Activated naive CD8-positive, alpha-beta T cell treated with anti-CD3 and anti-CD28 coated beads, Interleukin-2, amount 50 U/mL, for 16 hours (primary cell): ENCODE data around the gene ATP5ME.
A peak's percentile ranks its signal among the peaks of the same experiment; 100 is the strongest.
"Not testable (repeated sequence)": the region's sequence is repeated elsewhere in the genome, so short reads cannot be mapped to it uniquely, and the experiment has no call there.

Source experiments
- DNase-seq: peaks from one replicate; pipeline ENCODE4 v3.0.0-alpha.2; 2020; ENCODE audit warnings: low read depth, low spot score

Gene ATP5ME, protein sequence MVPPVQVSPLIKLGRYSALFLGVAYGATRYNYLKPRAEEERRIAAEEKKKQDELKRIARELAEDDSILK

DNA sequence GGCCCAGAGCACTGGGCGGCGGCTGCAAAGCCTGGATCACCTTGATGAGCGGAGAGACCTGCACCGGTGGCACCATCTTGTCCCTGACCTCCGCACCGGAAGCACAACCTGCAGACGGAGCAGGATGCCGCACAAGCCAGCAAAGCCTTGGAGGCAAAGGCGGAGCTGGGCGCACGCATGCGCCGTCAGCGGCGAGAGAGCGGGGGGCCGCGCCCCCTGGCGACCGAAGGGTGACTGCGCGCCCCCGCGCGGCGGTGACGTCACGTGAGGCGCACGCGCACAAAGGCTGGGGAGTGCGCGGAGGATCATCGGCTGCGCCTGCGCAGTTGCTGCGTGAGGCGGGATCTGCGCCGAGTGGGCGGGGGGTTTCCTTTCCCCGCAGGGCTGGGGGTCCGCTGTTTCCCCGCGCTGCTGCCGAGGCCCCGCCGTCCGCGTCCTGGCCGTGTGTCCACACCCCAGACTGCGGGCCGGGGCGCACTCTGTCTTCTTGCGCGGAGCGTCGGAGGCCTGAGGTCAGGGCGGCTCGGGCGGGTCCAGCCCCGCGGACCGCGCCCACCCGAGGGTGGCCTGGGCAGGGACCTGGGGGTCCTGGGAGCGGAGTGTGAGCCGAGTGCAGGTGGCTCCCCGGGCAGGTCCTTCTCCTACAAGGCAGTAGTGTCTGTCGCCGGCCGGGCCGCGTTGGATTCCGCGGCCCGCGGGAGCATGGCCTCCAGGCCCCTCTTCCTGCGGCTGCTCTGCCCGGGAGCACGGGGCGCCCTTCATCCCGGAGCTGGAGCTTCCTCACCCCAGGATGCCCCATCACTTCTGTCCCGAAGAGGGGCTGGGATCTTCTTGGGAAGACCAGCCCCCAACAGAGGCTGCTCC, at the start of gene ATP5ME, which contains the start of gene MYL5:
TSS of gene ATP5ME (minus strand) at position 105 of the 864 bp plus-strand sequence. CDS start at position 76, 29 bp downstream.
TSS of gene MYL5 (plus strand) at position 371 of the 864 bp plus-strand sequence. CDS start 3,485 bp downstream, outside the sequence.
- peak; percentile 93 for DNase-seq

DNA sequence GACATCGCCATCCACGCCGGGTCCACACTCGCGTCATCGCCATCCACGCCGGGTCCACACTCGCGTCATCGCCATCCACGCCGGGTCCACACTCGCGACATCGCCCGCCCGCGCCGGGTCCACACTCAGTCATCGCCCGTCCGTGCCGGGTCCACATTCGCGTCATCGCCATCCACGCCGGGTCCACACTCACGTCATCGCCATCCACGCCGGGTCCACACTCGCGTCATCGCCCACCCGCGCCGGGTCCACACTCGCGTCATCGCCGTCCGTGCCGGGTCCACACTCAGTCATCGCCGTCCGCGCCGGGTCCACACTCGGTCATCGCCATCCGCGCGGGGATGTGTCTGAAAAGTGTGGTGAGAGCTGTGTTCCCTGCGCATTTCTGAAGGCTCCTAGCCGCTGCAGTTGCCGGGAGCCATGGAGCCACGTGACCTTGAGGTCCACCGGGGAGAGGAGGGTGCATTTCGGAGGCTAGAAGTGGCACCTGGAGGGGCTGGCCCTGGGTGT, 48.8 kb upstream of the ATP5ME start:
- no peak for DNase-seq

DNA sequence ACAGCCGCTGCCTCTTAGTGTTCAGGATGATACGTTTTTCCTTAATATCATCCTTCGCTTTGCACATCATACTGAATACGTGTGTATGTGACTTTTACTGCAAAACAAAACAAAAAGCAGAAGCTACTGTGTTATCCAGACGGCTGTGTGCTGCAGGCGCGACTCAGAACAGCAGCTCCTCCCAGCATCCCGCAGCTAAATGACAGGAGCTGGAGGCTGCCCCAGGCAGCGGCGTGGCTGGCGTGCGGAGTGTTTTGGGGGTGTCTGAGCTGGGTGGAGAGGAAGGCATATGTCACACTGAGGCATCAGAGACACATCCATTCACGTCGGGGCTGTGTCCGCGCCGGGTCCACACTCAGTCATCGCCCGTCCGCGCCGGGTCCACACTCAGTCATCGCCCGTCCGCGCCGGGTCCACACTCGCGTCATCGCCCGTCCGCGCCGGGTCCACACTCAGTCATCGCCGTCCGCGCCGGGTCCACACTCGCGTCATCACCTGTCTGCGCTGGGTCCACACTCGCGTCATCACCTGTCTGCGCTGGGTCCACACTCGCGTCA, 48.2 kb upstream of the ATP5ME start:
- DNase-seq = no peak

DNA sequence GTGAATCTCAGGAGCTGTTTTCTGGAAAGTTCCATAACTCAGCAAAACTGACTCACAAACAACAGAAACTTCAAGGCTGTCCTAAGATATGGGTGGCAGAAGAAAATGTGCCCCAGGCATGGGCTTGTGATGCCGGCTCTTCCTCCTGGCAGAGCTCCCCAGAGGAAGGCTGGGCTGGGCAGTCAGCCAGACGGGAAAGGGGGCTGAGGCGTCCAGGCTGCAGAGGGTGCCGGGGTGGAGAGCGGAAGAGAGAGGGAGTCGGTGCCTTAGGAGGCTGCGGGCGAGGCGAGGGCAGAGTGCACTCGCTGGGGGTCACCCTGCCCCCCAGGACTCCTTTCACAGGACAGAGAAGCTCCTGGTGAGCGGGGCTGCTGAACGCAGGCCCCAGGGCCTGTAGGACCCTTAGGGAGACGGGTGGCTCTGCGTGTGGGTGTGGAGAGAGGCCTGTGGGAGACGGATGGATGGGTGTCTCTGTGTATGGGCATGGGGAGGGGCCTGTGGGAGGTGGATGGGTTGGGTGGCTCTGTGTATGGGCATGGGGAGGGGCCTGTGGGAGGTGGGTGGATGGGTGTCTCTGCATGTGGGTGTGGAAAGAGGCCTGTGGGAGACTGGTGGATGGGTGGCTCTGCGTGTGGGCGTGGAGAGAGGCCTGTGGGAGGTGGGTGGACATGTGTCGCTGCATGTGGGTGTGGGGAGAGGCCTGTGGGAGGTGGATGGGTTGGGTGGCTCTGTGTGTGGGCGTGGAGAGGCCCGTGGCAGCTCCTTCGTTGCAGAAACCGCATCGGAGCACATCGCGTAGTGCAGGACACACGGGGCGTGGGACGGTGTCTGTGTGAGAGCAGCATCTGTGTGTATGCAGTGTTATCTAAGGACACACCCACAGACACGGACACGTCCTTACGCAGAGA, 47.4 kb upstream of the ATP5ME start:
- DNase-seq = no peak

DNA sequence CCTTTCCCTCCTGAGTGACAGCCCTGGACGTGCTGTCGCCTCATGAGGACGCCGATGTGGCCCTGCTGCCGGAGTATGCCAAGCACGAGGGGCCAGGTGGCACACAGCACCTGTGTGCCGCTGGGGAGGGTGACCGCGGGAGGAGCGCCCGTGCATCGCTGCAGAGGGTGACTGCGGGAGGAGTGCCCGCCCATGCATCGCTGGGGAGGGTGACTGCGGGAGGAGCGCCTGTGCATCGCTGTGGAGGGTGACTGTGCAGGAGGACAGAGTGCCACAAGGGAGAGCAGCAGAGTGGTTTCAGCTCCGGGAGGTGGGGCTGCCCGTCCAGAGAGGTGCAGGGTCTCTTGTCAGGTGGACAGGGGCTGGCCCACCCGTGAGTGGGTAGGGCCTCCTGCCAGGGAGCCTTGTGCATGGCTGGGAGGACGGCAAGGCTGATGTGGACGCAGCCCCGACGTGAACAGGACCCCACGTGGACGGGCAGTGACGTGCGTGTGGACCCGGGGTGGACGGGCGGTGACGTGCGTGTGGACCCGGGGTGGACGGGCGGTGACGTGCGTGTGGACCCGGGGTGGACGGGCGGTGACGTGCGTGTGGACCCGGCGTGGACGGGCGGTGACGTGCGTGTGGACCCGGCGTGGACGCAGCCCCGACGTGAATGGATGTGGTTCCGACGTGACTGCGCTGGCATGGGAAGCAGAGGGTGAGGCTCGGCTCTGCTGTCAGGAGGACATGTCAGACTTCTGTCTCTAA, 46.2 kb upstream of the ATP5ME start:
- DNase-seq = no peak

DNA sequence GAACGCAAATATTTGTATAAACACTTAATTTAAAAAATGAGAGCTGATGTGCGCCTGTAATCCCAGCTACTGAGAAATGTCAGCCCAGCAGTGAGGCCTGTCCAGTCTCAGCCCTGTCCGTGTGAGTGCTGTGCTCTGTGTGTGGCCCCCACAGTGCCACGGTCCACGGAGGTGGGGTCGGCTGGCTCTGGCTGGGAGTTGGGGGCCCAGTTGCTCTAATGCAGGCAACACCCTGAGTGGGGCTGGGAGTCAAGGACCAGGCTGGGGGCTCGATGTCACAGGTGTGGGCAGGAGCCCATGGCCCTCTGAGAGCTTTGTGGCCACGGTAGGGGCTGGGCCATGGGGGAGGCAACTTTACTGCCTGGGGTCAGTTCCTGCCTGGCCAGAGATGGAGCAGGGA, 44.4 kb upstream of the ATP5ME start:
- DNase-seq = no peak

DNA sequence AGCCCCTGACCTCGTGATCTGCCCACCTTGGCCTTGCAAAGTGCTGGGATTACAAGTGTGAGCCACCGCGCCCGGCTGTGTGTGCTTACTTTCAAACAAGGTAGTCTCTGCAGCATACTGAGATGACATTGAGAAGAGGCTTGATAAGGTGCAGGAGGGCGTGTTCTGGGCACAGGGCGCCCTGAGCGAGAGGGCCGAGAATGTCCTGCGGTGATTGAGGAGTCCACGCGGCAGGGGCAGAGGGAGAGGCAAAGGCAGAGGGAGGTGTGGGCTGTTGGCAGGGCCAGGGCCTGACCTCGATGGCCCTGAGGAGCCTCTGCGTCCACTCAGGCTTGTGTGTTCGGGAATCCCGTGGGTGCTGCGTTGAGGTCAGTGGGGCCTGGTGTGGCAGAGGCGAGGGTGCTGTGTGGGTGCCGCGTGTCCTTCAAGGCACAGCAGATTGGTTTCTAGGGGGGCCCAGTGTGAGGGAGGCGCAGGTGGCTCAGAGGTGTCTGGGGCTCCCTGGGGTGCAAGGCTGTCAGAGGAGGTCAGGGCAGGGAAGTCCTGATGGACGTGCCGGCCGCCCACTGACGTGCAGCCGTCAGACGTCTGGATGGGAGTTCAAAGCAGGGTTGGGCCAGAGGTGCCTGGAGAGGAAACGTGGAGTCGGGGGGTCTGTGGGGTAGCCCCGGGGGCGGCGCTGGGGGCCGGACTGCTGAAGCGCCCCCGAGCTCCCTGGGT, 43.7 kb upstream of the ATP5ME start:
- DNase-seq = no peak

DNA sequence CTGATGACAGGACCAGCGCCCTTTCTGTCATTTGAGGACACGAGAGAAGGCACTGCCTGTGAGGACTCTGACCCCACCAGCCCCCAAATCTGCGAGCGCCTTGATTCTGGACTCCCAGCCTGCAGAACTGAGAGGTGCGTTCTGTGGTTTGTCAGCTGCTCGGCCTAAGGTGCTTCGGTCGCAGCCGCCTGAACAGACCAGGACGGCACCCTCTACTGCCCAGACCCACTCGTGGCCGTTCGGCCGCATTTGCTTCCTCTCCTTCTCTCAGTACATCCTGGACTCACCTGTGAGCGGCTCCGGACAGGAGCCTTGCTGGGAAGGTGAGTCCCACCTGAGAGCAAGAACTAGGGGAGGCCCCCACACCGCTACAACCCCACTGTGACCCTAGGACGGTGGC, 40.0 kb upstream of the ATP5ME start:
- no peak for DNase-seq

DNA sequence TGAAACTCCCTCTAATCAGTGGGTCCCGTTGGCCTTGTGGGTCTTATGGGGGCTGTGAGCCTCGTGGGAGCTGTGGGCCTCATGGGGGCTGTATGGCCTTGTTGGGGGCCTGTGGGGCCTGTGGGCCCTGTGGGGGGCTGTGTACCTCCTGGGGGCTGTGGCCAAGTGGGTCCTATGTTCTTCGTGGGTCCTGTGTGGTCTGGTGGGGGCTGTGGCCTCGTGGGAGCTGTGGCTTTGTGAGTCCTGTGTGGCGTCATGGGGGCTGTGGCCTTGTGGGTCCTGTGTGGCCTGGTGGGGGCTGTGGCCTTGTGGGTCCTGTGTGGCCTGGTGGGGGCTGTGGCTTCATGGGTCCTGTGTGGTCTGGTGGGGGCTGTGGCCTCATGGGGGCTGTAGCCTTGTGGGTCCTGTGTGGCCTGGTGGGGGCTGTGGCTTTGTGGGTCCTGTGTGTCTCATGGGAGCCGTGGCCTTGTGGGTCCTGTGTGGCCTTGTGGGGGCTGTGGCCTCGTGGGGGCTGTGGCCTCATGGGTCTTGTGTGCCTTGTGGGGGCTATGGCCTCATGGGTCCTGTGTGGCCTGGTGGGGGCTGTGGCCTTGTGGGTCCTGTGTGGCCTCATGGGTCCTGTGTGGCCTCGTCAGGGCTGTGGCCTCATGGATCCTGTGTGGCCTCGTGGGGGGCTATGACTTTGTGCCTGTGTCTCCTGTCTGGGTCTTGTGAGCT, 39.0 kb upstream of the ATP5ME start:
- no peak for DNase-seq

DNA sequence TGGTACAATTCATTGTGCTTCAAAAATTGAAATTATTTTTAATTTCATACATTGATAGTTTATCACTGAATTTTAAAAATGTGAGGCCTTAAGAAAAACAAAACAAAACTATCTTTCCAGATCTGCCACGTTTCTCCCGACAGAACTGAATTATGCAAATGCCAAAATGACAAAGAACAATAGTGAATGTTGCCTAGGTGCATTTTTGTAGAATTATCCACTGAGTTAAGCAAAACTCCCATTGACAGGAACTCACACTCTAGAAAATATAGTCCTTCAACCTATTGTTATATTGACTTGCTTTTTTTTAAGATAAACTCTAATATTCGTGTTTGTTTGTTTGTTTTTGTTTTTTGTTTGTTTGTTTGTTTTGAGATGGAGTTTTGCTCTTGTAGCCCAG, 38.0 kb upstream of the ATP5ME start:
- no peak for DNase-seq

DNA sequence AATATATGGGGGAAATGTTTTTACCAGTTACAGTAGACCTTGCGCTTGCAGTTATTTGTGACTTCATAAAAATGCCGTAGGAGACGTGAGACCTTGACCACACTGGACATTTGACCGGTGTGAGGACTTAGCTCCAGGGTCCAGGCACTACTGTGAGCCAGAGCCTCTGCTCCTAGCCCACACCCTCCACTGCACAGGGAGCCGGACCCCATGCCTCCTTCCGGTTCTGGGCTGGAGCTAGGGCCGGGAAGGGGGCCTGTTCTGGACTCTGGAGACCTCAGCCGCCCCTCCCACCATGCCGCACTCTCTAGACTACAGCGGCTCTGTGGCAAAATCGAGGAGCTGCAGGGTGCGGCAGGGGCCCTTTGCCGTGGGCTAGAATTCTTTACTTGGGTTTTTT, 36.8 kb upstream of the ATP5ME start:
- no peak for DNase-seq

DNA sequence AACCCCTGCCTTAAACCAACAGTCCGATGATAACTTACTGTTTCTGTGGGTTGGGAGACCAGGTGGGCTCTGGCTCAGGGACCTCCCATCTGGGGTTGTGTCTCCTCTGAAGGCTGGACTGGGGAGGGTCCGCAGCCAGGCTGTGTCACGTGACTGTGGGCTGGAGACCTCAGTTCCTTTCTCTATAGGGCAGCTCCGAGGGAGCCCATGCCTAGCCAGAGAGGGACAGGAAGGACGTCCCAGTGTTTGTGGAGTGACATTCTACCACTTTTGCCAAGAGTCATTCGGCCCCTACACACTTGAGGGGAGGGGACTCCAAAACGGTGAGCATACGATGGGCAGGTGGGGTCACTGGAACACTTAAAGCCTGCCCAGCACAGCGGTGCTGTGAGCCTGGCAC, 36.0 kb upstream of the ATP5ME start:
- DNase-seq = no peak

DNA sequence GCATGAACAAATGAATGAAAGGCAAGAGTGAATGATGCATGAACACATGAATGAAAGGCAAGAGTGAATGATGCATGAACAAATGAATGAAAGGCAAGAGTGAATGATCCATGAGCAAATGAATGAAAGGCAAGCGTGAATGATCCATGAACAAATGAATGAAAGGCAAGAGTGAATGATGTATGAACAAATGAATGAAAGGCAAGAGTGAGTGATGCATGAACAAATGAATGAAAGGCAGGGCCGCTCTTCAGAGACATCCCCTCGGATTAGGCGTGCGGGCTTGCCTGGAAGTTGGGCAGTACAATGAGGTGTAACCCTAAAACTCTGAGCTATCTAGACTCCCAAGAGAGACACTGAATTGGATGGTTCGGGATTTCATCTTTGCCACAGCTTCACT, 35.3 kb upstream of the ATP5ME start:
- no peak for DNase-seq

DNA sequence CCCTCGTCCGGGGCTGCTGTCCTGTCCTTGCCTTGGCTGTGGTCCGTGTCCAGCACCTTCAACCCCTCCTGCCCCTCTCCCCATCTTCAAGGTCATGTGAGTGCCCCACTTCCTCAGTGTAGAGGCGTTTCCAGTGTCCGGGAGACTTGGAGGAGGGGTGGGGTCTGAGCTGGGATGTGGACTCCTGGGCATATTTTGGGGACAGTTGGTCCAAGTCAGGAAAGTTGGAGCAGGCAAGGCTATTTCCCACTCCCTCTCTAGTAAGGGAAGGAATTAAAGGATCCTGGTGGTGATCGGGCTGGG, 34.5 kb upstream of the ATP5ME start:
- DNase-seq = no peak

DNA sequence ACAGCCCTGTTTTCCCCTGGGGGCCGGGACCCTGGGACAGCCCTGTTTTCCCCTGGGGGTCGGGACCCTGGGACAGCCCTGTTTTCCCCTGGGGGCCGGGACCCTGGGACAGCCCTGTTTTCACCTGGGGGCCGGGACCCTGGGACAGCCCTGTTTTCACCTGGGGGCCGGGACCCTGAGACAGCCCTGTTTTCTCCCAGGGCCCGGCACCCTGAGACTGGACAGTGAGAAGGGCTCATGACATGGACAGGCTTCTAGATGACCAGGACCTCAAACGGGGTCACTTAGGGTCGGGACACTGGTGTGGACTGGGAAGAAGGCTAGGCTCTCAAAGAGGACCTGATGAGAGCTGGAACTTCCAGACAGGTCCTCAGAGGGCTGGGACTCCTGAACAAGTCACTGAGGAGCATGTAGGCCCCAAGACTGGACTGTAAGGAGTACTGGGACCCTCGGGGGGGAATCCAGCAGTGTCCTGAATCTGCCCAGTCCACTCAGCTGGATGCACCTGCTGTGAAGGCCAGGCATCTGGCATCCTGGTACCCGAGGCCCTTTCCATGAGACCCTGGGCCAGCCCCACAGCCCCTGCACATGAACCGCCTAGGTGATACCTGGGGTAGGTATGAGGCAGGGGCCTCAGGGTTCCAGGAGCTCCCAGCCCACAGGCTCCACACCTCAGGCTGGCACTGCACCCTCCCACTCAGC, 34.0 kb upstream of the ATP5ME start:
- DNase-seq = no peak

DNA sequence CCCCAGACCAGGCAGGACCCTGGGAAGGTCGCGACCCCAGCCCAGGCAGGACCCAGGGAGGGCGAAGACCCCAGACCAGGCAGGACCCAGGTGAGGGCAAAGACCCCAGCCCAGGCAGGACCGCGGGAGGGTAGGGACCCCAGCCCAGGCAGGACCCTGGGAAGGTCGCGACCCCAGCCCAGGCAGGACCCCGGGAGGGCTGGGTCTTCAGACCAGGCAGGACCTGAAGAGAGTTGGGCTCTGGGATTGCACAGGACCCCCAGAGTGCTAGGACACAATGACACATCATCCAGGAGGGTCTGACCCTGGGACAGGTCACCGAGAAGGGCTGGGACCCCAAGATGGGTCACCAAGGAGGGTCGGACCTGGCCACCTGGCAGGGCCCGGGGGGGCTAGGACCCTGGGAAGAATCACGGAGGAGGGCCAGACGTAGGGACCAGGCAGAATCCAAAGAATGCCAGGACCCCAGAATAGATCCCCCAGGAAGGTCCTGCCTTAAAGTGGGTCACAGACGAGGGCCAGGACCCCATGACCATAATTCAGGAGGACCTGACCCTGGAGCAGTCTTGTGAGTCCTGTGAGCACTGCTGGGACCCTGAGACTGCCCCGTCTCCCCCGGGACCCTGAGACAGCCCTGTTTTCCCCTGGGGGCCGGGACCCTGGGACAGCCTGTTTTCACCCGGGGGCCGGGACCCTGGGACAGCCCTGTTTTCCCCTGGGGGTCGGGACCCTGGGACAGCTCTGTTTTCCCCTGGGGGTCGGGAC, 32.9 kb upstream of the ATP5ME start:
- DNase-seq = no peak

DNA sequence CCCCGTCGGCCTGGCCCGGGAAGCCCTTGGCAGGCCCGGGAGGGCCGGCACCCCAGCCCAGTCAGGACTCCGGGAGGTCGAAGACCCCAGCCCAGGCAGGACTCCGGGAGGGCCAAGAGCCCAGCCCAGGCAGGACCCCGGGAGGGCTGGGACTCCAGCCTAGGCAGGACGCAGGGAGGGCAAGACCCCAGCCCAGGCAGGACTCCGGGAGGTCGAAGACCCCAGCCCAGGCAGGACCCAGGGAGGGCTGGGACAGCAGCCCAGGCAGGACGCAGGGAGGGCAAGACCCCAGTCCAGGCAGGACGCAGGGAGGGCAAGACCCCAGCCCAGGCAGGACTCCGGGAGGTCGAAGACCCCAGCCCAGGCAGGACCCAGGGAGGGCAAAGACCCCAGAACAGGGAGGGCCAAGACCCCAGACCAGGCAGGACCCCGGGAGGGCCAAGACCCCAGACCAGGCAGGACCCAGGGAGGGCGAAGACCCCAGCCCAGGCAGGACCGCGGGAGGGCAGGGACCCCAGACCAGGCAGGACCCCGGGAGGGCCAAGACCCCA, 32.1 kb upstream of the ATP5ME start:
- not testable (repeated sequence) for DNase-seq
